Gastrocnemius medialis (tissue), 4 donors: ENCODE data around the gene ARF1. TPM values are rescaled to one million over a fixed set of nuclear protein-coding genes. Genes with fewer than 3 reads are reported as not detected.
A peak's percentile ranks its signal among the peaks of the same experiment; 100 is the strongest.

Experiments
- ATAC-seq, 2 donors: fragments of 150-250 bp; one replicate each; pipeline ENCODE4 v1.9.1; 2016
- DNase-seq, 2 donors: peaks; one replicate each; pipeline ENCODE4 v3.0.0-alpha.2; 2019
- H3K27ac ChIP-seq, 4 donors: fragments of 200-600 bp; sonication (generic); 1 replicate in 1 of 4; 2 replicates in 3 of 4; pipeline ENCODE4 v1.5.1; 2016 to 2018; ENCODE audit warnings: mild to moderate bottlenecking in 2 of 4, moderate library complexity in 1 of 4
- H3K27me3 ChIP-seq, 3 donors: fragments of 200-600 bp; sonication (generic) in 2 of 3; 1 replicate in 1 of 3; 2 replicates in 2 of 3; pipeline versions ENCODE4 v1.5.1 to v1.6.0; 2016 to 2019; ENCODE audit warnings: mild to moderate bottlenecking in 1 of 3, moderate library complexity in 1 of 3
- H3K36me3 ChIP-seq, 2 donors: fragments of 200-600 bp; sonication (generic) in 1 of 2; one replicate each; pipeline ENCODE4 v1.5.1; 2017 to 2018
- H3K4me1 ChIP-seq, 2 donors: fragments of 200-600 bp; sonication (generic) in 1 of 2; one replicate each; pipeline ENCODE4 v1.5.1; 2016 to 2017; ENCODE audit warnings: mild to moderate bottlenecking in 2 of 2
- H3K4me3 ChIP-seq, 4 donors: fragments of 200-600 bp; sonication (generic) in 3 of 4; 1 replicate in 1 of 4; 2 replicates in 3 of 4; pipeline ENCODE4 v1.5.1; 2016 to 2019; ENCODE audit warnings: mild to moderate bottlenecking in 2 of 4
- H3K9me3 ChIP-seq, 3 donors: fragments of 200-600 bp; sonication (generic) in 2 of 3; 1 replicate in 1 of 3; 2 replicates in 2 of 3; pipeline ENCODE4 v1.5.1; 2016 to 2019
- POLR2A ChIP-seq, 2 donors: fragments of 450-650 bp; IDR thresholded peaks; one replicate each; pipeline ENCODE4 v1.6.1; 2017; ENCODE audit warnings: antibody characterized with exemption in 2 of 2, mild to moderate bottlenecking in 2 of 2, moderate library complexity in 2 of 2
- in situ Hi-C, 4 donors: fragments of 200-750 bp; cut with MboI; loops; one replicate each; pipeline versions ENCODE4 v1.15.0 to v1.8.0; 2017; ENCODE audit warnings: low sequenced_read_pairs in 4 of 4
- intact Hi-C: fragments of 100-400 bp; cut with DNase I; formaldehyde crosslinking; loops from one replicate; pipeline ENCODE4 v1.15.1; 2023; ENCODE audit warnings: low total_unique reads
- total RNA-seq, 4 donors: library from RNA; depleted of rRNA; stranded (reverse); fragments of >200 nt; gene quantifications; one replicate each; pipeline versions ENCODE4 v1.1.0 to v1.2.3, GENCODE V29; 2016
- TF ChIP-seq, protein P1 (sequence below), 5 experiments: fragments of 450-650 bp in 3 of 5; fragments of 200-600 bp in 2 of 5; sonication (generic) in 2 of 5; IDR thresholded peaks in 4 of 5; conservative IDR thresholded peaks in 1 of 5; 1 replicate in 4 of 5; 2 replicates in 1 of 5; pipeline ENCODE4 v1.5.1; 2016 to 2019; ENCODE audit warnings: antibody characterized with exemption in 5 of 5, mild to moderate bottlenecking in 3 of 5, moderate library complexity in 3 of 5

ARF1 gene
- total RNA-seq, 4 donors from 2014 or later = 234 to 422 (median 306) TPM

DNA sequence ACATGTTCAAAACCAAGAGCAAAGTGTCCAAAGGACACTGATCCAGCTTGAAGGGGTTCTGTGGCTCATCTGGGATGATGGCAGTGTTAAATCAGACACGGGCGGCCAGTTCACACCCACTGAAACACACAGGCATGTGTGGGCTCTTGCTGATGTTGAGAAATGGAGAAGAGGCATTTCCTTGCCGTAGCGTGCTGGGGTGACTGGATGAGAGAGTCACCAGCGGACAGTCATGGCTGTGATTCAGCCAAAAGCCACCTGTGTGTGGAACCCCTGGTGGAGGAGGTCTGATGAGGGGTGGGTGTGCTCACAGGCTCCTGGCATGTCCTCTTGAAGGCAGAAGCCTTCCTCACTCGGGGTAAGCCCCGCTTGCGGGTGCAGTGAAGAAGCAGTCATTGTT lies 13.4 kb downstream of the ARF1 start:
- DNase-seq (peak in 1 of 2 donors; percentile 9), ATAC-seq (no peak)
- TF ChIP-seq, protein P1, sequence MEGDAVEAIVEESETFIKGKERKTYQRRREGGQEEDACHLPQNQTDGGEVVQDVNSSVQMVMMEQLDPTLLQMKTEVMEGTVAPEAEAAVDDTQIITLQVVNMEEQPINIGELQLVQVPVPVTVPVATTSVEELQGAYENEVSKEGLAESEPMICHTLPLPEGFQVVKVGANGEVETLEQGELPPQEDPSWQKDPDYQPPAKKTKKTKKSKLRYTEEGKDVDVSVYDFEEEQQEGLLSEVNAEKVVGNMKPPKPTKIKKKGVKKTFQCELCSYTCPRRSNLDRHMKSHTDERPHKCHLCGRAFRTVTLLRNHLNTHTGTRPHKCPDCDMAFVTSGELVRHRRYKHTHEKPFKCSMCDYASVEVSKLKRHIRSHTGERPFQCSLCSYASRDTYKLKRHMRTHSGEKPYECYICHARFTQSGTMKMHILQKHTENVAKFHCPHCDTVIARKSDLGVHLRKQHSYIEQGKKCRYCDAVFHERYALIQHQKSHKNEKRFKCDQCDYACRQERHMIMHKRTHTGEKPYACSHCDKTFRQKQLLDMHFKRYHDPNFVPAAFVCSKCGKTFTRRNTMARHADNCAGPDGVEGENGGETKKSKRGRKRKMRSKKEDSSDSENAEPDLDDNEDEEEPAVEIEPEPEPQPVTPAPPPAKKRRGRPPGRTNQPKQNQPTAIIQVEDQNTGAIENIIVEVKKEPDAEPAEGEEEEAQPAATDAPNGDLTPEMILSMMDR (IDR thresholded peaks at IDR 0.05 in 4 of 5, conservative IDR thresholded peaks at IDR 0.05 in 1 of 5) = no peak
- TF ChIP-seq POLR2A (IDR thresholded peaks at IDR 0.05) = no peak
- intact Hi-C loops (no loop called here), in situ Hi-C loops (loop anchor here in 1 of 4 donors (25.0 kb wide), 1 partner anchor 334 kb away; no protein-coding TSS in a partner anchor)
- H3K27me3 ChIP-seq = no peaks in the 10 kb centered on the region
- H3K27ac ChIP-seq = peak overlapping the region in 1 of 4 donors; percentile 20
- peaks cover 0 to 33% of the 10 kb centered on the region in 2 donors for H3K36me3 ChIP-seq
- peaks cover 17 to 19% of the 10 kb centered on the region in 2 donors for H3K4me1 ChIP-seq
- H3K9me3 ChIP-seq = peaks cover 0 to 6% (median 0%) of the 10 kb centered on the region in 3 donors
- H3K4me3 ChIP-seq = no peak overlapping the region

DNA sequence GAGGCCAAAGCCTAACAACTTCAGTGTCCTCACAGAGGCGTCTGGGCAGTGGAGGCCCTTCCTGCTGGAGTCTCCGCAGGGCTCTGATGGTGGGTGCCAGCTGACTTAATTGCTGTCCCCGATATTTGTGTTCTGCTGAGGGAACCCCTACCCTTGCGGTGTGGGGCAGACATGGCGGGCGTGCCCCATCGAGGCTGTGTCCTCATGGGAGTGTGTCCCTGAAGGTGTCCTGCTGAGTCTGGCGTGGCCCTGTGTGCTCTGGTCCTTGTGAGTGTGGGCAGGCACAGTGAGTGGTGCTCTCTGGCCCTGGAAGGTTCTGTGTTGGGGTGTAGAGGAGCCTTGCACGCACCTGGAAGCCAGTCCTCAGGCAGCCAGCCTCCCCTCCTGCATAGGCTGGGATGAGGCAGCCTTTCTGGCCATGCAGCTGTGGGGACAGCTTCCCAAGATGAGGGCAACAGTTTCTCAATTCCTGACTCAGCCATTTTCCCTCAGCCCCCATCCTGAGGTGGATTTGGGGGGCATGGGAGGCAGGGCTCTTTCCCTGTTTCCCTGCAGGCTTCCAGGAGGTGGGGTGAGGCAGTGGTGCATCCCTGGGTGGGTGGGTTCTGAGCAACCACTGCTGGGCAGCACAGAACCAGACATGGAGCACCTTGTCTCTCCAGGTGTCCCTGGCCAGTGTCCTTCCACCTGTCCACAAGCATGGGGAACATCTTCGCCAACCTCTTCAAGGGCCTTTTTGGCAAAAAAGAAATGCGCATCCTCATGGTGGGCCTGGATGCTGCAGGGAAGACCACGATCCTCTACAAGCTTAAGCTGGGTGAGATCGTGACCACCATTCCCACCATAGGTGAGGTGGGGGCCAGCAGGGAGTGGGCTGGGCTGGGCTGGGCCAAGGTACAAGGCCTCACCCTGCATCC lies 14.2 kb downstream of the ARF1 start:
- intact Hi-C loops = no loop called here
- no peak overlapping the region for H3K4me3 ChIP-seq
- in situ Hi-C loops = loop anchor here in 1 of 4 donors (25.0 kb wide), 1 partner anchor 334 kb away; no protein-coding TSS in a partner anchor
- no peak for ATAC-seq
- DNase-seq = peak in 1 of 2 donors; percentile 6
- no peaks in the 10 kb centered on the region for H3K27me3 ChIP-seq
- peaks cover 0 to 34% of the 10 kb centered on the region in 2 donors for H3K36me3 ChIP-seq
- no peak for TF ChIP-seq POLR2A (IDR thresholded peaks at IDR 0.05)
- TF ChIP-seq, protein P1 (IDR thresholded peaks at IDR 0.05 in 4 of 5, conservative IDR thresholded peaks at IDR 0.05 in 1 of 5) = no peak
- peaks cover 0 to 6% (median 0%) of the 10 kb centered on the region in 3 donors for H3K9me3 ChIP-seq
- H3K4me1 ChIP-seq = peaks cover 11 to 13% of the 10 kb centered on the region in 2 donors
- H3K27ac ChIP-seq = peak overlapping the region in 1 of 4 donors; percentile 20

DNA sequence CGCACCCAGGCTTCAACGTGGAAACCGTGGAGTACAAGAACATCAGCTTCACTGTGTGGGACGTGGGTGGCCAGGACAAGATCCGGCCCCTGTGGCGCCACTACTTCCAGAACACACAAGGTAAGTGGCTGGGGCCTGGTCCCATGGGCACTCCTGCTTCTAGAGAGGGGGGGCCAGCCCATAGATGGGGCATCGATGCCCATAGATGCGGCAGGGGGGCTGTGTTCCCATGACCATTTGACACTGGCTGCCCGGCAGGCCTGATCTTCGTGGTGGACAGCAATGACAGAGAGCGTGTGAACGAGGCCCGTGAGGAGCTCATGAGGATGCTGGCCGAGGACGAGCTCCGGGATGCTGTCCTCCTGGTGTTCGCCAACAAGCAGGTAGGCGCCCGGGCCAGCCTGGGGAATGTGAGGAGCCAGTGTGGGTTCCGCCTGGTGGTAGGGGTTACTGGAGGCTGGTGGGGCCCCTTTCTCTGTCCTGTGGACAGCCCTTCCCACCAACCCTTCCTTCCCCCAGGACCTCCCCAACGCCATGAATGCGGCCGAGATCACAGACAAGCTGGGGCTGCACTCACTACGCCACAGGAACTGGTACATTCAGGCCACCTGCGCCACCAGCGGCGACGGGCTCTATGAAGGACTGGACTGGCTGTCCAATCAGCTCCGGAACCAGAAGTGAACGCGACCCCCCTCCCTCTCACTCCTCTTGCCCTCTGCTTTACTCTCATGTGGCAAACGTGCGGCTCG lies 15.0 kb downstream of the ARF1 start:
- Histone ChIP-seq H3K27me3 (no peaks in the 10 kb centered on the region), H3K4me3 (no peak overlapping the region), H3K9me3 (peaks cover 0 to 6% (median 0%) of the 10 kb centered on the region in 3 donors), H3K36me3 (peaks cover 0 to 34% of the 10 kb centered on the region in 2 donors), H3K27ac (no peak overlapping the region), H3K4me1 (peaks cover 3 to 14% of the 10 kb centered on the region in 2 donors)
- DNase-seq (no peak), ATAC-seq (no peak)
- in situ Hi-C loops = loop anchor here in 1 of 4 donors (25.0 kb wide), 1 partner anchor 335 kb away; no protein-coding TSS in a partner anchor
- intact Hi-C loops = no loop called here
- no peak for TF ChIP-seq POLR2A (IDR thresholded peaks at IDR 0.05)
- TF ChIP-seq, protein P1 (IDR thresholded peaks at IDR 0.05 in 4 of 5, conservative IDR thresholded peaks at IDR 0.05 in 1 of 5) = no peak

DNA sequence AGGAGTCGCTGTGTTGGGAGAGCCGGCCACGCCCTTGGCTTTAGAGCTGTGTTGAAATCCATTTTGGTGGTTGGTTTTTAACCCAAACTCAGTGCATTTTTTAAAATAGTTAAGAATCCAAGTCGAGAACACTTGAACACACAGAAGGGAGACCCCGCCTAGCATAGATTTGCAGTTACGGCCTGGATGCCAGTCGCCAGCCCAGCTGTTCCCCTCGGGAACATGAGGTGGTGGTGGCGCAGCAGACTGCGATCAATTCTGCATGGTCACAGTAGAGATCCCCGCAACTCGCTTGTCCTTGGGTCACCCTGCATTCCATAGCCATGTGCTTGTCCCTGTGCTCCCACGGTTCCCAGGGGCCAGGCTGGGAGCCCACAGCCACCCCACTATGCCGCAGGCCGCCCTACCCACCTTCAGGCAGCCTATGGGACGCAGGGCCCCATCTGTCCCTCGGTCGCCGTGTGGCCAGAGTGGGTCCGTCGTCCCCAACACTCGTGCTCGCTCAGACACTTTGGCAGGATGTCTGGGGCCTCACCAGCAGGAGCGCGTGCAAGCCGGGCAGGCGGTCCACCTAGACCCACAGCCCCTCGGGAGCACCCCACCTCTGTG lies 15.9 kb downstream of the ARF1 start:
- Histone ChIP-seq H3K4me3 (no peak overlapping the region), H3K27me3 (no peaks in the 10 kb centered on the region), H3K9me3 (peaks cover 0 to 6% (median 0%) of the 10 kb centered on the region in 3 donors), H3K4me1 (peaks cover under 1 to 15% of the 10 kb centered on the region in 2 donors), H3K27ac (peak overlapping the region in 1 of 4 donors; percentile 11), H3K36me3 (peaks cover 0 to 34% of the 10 kb centered on the region in 2 donors)
- ATAC-seq (no peak), DNase-seq (no peak)
- in situ Hi-C loops (loop anchor here in 1 of 4 donors (25.0 kb wide), 1 partner anchor 336 kb away; no protein-coding TSS in a partner anchor), intact Hi-C loops (no loop called here)
- TF ChIP-seq, protein P1 (IDR thresholded peaks at IDR 0.05 in 4 of 5, conservative IDR thresholded peaks at IDR 0.05 in 1 of 5) = no peak
